HL-60 (cell line): Measurements from ENCODE around the gene DPP6.

Experiments used
- GABPA ChIP-seq: IDR thresholded peaks from 2 replicates; pipeline ENCODE4 v1.6.1; 2012; ENCODE audit warnings: low read depth
- POLR2AphosphoS5 ChIP-seq: IDR thresholded peaks from 2 replicates; pipeline ENCODE4 v1.6.1; 2012; ENCODE audit warnings: low read depth
- SPI1 ChIP-seq: IDR thresholded peaks from 2 replicates; pipeline ENCODE4 v1.6.1; 2012; ENCODE audit warnings: low read depth, mild to moderate bottlenecking, borderline replicate concordance
- TF ChIP-seq, protein P1 (sequence below): IDR thresholded peaks from one replicate; pipeline ENCODE4 v1.5.1; 2011; ENCODE audit warnings: low read length, control low read depth, inconsistent platforms; ENCODE audit not compliant: insufficient read depth
- TF ChIP-seq, protein P2 (sequence below): IDR thresholded peaks from 2 replicates; pipeline ENCODE4 v1.6.1; 2012; ENCODE audit warnings: low read depth; ENCODE audit not compliant: insufficient replicate concordance

DNA sequence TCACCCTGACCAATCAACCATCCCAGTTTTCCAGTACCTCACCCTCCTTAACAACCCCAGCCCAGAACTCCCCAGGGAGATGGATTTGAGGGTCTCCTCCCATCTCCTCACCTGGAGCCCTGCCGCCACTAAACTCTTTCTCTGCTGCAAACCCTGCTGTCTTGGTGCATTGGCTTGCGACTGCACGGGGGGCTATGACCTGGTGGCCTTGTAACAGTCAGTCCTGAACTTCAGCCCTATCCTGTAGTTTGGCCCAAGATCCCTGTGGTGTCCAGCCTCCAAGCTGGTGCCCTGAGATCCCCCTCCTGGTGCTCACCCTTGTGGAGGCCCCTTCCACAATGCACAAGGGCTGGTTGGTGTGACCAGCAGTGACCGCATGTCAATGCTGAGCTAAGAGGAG is 858.8 kb downstream of the DPP6 start:
- TF ChIP-seq, protein P1, sequence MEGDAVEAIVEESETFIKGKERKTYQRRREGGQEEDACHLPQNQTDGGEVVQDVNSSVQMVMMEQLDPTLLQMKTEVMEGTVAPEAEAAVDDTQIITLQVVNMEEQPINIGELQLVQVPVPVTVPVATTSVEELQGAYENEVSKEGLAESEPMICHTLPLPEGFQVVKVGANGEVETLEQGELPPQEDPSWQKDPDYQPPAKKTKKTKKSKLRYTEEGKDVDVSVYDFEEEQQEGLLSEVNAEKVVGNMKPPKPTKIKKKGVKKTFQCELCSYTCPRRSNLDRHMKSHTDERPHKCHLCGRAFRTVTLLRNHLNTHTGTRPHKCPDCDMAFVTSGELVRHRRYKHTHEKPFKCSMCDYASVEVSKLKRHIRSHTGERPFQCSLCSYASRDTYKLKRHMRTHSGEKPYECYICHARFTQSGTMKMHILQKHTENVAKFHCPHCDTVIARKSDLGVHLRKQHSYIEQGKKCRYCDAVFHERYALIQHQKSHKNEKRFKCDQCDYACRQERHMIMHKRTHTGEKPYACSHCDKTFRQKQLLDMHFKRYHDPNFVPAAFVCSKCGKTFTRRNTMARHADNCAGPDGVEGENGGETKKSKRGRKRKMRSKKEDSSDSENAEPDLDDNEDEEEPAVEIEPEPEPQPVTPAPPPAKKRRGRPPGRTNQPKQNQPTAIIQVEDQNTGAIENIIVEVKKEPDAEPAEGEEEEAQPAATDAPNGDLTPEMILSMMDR, result no peak
- TF ChIP-seq, protein P2, sequence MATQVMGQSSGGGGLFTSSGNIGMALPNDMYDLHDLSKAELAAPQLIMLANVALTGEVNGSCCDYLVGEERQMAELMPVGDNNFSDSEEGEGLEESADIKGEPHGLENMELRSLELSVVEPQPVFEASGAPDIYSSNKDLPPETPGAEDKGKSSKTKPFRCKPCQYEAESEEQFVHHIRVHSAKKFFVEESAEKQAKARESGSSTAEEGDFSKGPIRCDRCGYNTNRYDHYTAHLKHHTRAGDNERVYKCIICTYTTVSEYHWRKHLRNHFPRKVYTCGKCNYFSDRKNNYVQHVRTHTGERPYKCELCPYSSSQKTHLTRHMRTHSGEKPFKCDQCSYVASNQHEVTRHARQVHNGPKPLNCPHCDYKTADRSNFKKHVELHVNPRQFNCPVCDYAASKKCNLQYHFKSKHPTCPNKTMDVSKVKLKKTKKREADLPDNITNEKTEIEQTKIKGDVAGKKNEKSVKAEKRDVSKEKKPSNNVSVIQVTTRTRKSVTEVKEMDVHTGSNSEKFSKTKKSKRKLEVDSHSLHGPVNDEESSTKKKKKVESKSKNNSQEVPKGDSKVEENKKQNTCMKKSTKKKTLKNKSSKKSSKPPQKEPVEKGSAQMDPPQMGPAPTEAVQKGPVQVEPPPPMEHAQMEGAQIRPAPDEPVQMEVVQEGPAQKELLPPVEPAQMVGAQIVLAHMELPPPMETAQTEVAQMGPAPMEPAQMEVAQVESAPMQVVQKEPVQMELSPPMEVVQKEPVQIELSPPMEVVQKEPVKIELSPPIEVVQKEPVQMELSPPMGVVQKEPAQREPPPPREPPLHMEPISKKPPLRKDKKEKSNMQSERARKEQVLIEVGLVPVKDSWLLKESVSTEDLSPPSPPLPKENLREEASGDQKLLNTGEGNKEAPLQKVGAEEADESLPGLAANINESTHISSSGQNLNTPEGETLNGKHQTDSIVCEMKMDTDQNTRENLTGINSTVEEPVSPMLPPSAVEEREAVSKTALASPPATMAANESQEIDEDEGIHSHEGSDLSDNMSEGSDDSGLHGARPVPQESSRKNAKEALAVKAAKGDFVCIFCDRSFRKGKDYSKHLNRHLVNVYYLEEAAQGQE, result no peak
- TF ChIP-seq GABPA (no peak), SPI1 (no peak), POLR2AphosphoS5 (no peak)
